GM19455 (cell line): Measurements from ENCODE around the gene WDR64.
A peak's percentile ranks its signal among the peaks of the same experiment; 100 is the strongest.

Experiments used
- ATAC-seq: cut with Tn5 transposase; IDR thresholded peaks from one replicate; pipeline ENCODE4 v1.9.1; 2021; ENCODE audit not compliant: unreplicated experiment

Gene WDR64

DNA sequence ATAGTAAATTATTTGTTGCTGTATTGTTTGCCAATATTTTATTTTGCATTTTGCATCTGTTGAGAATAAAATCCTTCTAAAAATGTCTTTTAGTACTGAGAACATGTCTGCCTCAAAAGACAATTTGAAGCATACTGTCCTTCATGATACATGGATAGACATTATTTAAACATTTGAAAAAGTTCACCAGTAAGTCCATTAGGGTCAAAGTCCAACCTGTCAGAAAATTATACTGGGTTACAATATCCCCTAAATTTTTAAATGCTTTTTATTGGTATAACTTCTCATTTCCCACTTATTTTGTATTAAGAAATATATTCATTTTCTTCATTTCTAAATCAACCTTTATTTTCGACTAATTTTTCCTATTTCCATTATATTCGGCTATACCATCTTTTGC lies 21.2 kb upstream of the WDR64 start:
- no peak for ATAC-seq

DNA sequence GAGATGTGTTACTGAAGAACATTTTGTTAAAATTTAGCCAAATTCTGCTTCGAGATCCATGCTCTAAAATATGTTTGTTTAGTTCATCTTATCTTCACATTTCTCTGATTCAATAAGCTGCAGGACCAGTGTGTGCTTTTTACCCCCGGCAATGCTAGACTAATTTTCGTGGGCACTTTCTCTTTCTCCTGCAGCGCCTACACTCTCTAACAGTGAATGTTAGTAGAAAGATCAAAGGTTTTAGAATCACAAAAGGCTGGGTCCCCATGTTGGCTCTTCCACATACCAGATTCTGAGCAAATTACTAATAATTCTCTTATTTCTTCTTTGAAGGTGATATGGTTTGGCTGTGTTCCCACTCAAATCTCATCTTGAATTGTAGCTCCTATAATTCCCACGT lies 20.4 kb upstream of the WDR64 start:
- ATAC-seq = no peak

DNA sequence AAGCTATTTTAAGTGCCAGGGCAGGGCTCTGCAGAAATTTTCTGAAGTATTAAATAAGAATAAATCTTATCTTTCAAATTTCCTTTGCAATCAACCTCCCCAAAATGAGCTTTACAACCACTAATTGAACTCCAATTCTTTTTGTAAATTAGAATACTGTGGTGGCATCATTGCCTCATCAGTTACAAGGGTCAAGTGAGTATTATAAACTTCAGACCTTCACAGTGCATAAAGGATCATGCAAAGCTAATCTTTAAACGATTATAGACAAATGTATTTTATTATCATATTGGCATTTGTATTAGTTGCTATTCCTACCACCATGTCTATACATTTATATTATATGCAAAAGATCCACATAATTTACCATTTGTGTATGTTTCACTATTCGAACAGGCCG lies 19.1 kb upstream of the WDR64 start:
- ATAC-seq = no peak

DNA sequence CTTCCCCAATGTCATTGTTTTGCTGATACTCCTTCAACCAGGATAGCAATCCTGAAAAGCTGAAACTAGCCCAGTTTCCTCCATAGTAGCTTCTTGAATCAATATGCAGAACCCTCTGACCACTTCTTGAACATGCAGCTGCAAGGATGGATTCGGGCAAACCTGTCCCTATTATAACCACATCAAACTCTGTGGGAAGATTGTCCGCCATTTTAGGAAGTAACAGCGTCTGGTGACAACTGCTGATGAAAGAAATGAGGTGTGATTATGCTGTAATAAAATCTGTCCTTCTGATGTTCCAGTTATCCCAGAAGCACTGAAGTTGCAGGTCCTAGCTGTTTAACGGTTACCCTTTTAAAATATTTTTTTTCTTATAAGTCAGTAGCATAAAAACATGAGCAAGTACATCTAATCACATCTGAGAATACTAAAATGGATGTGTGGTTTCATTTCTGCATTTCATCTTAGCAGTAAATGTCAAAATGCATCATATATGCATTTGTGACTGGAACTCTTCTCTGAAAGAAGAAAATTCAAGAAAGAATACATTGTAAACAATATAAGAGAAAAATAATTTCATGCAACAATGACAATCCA lies 16.4 kb upstream of the WDR64 start:
- no peak for ATAC-seq

DNA sequence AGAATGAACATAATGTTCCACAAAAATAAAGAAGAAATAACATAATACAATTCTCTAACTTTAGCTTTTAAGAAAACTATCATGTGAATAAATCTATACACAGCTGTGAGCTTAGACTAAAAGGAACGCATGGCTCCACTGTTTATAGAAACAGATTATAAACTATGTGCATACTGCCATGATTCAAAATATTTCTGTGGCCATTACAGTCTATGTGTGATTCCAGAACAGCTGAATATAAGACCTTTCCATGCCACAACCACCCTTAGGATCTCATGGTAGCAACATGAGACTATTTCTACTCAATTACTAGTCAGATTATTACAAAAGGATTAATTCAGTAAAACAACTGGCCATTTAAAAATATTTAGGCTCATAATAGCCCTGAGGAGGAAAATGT lies 15.8 kb upstream of the WDR64 start:
- no peak for ATAC-seq

DNA sequence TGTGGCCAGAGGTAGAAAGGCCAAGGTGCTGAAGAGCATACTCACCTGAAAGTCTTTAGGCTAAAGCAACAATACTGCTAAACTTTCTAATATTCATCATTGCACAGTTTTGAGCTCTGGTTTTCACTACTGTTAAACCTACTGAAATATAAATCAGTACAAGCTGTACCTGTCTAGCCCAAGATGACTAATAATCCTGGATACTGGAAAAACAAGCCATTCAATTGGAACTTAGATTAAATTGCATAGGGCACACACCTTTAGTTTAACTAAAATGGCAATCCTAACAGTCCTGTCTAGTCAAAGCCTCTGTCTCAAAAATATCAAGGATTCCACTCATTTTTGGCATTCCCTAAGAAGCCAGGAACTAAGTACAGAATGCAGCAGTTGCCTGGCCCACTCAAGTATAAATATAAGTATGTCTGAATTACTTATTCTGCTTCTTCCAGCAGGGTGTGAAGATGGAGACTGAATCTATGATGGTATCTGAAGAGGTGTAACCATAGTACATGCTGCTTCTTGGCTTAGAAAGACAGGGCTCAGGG lies 15.0 kb upstream of the WDR64 start:
- no peak for ATAC-seq

DNA sequence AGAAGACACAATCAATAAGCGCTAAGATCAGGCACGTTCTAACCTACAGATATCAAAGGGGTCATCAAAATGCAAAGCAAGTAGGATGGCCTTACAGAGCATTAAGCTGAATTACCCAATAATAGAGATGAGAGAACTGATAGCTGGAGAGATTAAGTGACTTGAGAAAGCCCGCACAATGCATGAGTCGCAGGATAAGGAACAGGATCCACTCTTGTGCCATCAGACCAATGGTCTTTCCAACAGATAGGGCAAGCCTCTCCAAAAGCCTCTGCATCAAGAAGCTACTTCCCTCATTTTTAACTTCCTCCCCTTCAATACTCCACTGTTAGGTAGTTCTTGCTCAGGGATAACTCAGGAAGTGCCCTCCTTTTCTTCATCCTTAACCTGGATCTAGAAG lies 14.5 kb upstream of the WDR64 start:
- ATAC-seq = no peak

DNA sequence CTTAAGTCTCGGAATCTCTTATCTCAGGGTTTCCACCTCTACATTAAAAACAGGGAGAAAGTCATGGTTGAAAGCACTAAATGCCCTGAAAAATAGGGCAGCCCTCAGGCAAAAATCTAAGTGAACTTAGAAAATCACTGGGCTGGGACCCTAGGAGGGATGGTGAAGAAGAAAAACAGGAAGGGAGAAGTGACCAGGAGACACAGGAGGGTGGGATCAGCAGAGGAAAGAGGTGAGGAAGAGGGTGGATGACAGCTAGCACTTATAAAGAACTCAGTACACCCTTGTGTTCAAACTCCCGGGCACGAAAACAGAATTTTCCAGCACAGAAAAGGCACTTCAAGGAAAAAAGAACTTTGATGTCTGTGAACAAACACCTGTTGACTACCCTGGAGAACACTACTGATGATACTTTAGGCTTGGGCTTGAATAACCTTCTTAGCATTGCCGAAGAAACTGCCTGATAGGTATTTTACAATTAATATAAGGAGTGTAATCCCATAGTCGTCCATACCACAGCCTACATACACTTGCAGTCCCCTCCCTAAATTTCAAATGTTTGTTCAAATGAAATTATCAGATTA lies 13.9 kb upstream of the WDR64 start:
- no peak for ATAC-seq

DNA sequence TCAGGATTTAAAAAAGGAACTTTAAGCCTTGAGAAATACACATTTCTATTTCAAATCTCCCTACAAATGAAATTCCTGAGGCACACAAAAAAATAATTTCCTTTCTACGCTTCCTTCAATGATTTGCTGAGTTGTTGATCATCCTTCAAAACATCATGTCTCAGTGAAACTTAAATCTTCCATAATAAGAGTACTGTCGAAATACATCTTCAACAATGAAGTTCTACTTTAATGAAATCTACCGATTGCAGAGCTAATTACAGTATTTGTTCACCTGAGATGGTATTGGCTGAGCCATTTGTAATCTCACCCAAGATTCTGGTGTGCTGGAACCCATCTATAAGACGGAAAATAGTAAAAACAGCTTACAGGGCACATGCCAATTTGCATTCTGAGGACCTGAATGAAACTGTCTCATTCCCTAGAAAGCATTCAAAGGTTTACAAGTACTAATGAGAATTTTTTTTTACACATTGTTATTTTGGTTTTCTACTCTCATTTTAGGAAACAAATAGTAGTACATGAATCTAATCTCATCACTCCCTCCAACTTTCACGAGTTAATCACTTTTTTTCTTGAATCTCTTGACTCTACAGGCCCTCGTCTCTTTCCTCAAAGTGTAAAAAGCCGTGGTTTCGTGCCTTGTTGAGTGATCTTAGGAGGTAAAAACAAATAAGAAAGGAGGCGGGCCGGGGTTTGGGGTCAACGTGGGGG lies 13.0 kb upstream of the WDR64 start:
- ATAC-seq = no peak

DNA sequence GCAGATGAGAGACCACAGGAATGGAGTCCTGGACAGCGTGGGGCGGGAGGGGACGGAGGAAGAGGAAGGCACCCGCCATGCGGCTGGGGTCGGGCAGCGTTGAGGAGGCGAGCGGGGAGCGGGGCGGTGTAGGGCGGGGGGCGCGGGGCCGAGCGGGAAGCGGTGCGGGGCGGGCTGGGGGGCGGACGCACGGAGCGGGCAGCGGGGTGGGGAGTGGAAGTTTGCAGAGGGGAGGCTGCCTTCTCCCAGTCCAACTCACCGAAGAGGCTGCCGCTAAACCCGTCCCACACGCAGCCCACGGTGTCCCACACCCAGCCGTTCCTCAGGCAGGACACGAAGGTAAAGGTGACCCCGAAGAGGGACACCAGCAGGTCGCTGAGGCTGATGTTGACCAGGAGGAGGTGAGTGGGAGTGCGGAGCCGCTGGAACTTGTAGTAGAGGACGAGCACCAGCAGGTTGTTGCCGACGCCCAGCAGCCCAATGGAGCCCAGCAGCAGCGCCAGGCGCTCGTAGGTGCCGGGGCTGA lies 12.4 kb upstream of the WDR64 start:
- peak; percentile 50 for ATAC-seq

DNA sequence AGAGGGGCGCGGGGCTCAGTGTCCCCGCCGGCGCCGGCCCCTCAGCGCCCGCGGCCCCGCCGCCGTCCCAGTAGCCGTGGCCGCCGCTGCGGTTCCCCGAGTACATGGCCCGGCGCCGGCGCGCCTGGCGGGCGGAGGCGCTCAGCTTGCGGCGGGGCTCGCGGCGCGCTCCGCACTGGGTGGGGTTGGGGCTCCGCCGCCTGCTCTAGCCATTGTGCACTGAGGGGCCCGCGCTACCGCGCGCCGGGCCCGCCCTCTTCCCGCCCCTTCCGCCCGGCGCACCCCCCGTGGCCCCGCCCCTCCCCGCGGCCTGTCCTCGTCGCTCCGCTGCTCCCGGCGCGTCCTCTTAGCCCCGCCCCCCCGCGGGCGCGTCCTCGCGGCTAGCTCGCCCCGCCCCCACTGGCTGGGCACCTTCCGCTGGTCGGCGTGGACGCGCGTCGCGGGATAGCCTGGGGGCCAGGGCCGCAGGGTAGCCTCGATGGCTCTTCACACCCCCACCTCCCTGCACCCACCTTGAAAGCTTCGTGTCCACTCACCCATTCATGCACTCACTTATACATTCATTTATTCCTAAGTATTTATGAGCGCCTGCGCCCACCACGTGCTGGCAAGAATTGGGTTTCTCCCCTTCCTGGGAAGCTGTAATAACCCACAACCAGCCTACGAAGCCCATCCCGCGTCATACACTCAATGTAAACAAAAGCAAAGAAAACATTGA lies 11.8 kb upstream of the WDR64 start, which contains the start of the genes CHML and OPN3:
TSS of gene CHML (minus strand) at position 221 of the 718 bp plus-strand sequence. CDS start 4,603 bp downstream, outside the sequence.
TSS of gene OPN3 (minus strand) at position 221 of the 718 bp plus-strand sequence. CDS start at position 106, 115 bp downstream.
- peak; percentile 92 for ATAC-seq

DNA sequence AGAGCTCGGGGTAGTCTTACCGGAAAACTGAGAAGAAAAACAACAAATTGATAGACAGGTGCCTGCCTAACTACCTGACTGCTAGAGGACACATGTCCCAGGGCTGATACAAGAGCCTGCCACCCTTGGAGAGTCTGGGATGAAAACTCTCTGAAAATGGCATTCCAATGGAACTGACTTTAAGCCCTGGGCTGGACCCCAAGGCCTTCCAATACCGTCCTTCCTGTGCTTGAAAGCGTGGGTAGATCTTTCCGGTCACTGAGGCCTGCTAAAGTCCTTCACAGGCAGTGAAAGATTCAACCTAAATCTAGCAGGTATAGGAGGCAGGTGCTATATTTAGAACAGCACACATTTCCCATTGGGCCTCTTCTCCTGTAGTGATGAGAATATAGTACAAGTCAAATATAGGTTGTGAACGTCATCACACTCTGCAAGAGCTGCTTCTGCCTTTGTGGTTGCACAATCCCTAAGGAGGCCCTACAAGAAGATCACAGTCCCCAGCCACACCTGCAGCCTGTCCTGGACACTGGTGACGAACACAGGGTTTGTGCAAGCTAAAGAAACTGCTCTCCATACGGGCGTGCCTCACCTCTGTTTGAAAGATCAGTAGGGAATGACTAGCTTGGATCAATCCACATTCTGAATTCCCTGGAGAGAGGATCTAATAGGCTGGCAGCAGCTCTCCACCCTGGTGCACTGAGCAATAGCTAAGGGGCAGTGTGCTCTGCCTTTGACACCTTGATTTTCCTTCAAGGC lies 11.0 kb upstream of the WDR64 start:
- ATAC-seq = no peak

DNA sequence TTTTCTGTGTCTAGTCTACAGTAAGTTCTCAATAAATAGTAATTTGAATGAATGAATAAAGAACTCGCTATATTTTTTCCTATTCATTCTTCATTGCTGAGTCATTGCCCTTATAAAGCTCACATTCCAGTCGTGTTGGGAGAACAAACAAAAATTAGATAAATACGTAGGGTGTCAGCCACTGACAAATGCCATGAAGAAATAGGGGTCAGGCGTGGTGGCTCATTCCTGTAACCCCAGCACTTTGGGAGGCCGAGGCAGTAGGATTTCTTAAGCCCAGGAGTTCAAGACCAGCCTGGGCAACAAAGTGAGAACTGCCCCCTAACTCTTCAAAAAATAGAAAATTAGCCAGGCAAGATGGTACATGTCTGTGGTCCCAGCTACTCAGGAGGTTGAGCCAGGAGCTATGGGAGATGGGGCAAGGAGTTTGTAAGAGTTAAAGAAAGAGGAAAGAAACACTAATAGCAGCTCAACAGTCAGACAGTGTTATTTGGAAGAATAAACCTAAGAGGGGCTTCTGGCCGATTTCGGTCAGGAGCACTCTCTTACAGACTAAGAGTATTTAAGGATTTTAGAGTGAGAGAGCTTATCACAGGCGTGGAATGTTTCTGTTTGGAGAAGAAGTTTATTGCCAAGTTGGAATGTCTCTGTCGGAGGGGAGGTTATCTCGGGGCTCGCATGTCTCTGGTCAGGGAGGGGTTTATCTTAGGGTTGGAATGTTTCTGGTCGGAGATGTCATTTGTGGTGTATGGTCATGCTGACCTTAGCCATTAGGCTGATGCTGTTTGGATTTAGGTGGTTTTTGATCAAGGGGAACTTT lies 10.1 kb upstream of the WDR64 start:
- ATAC-seq = no peak

DNA sequence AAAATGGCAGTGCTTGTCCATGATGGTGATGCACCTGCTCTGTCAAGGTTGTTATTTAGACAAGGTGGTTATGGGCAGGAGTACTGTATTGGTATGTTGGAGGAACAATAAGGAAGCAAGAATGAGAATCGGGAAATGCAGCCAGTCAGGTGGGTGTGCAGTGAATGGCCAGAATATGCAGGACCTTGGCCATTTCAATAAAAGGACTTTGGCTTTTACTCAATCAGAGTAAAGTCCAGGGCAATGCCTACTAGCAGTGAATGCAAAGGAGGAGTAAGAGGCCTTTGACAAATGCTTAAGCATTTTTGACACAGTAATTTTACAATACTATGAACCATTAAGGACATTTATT lies 9.5 kb upstream of the WDR64 start:
- ATAC-seq = no peak

DNA sequence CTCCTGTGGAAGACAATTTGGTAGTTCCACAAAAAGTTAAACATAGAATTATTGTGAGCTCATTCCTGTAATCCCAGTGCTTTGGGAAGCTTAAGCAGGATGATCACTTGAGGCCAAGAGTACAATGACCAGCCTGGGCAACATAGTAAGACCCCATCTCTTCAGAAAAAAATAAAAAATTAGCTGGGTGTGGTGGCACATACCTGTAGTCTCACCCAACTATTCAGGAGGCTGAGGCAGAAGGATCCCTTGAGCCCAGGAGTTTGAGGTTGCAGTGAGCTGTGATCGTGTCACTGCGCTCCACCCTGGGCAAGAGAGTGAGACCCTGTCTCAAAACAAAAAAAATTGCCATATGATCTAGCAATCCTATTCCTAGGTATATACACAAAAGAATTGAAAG lies 7.8 kb upstream of the WDR64 start:
- no peak for ATAC-seq

DNA sequence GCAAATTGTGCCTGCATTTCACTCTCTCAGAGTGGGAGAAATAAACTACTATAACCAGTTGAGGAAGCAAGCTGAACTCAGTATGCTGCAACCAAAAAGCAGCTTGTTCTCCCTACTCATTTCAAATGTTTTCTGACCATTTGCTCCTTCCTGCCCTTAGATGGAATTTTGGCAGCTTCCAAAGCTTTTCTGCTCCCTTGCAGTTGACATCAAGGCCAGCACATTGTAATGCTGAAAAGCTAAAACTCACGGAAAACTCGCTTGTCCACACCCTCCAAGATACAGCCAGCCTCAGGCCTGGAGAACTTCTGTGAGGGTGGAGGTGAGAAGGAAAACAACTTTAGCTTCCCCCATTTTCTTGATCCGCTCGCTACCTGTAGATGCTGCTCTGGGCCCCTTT lies 6.9 kb upstream of the WDR64 start:
- ATAC-seq = no peak

DNA sequence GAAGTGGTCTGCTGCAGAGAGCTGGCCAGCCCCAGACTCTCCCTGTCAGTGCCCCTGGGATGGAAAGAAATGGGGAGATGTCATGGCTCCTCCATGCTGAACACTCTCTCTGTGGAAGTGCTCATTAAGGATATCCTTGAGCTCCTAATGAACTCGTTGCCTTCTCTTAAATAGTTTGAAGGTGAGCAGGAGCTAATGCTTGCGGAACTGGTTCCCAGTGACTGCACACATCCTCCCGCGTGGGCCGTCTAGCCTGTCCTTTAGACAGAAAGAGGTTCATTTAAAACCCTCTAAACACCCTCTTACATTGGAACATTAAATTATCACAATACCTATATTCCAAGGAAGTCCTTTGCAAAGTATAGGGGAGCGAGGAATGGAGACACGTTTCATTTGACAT lies 5.9 kb upstream of the WDR64 start:
- ATAC-seq = no peak

DNA sequence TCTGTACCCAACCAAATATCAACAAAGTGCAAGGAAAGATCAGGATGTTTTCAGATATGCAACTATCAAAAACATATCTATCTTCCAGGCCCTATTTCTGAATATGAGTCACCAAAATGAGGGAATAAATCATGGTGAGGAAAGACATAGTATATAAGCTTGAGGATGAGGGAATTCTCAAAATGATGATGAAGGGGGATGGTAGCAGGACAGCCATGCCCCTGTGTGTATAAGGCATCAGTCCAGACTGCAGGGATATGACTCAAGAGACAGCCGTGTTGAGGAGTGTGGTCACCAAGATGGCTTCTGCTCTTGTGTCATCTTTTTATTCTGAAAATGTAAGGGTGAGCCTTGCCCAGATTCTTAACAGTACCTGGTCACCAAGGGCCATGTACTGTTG lies 4.4 kb upstream of the WDR64 start:
- ATAC-seq = no peak

DNA sequence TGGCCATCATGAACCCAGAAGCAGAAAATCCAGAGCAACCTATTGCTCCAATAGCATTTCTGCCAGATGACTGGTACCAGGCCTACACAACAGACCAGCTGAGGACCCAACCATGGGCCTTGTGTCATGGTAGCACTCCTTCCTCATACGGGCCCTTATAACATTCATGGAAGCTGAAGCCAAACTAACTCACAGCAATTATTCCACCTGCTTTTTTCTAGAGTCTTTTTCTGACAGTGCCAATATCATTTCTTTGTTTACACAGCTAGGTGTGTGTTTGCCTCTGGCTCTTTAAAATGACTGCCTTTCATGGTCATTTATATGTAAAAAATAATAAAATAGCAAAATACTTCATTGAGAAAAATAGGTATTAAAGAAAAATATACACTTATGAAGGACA lies 3.9 kb upstream of the WDR64 start:
- ATAC-seq = no peak

DNA sequence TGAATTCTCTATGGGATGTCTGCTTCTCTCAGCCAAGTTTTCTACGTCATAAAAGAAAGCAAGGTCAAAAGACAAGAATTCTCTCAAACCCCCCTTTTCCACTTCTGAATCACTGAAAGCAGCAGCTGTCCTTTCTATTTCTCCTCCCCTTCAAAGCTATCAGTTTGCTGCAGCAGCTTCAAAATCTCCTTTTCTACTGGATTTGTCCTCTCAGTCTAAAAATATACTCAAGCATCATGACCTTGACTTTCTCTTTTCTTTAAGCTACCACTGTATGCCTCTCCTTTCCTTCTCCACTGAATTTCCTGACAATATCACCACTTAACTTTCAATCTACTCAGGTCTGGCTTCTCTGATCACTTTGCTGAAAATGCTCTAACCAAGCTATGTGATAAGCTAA lies 1.9 kb downstream of the WDR64 start:
- ATAC-seq = no peak
